Testis (tissue), 2 donors: ENCODE measurements around the gene IQSEC1.

Experiments used
- CTCF ChIP-seq, 3 experiments: fragments of 450-650 bp in 2 of 3; fragments of 200-600 bp in 1 of 3; sonication (generic) in 1 of 3; IDR thresholded peaks; one replicate each; pipeline ENCODE4 v1.5.1; 2016 to 2019; ENCODE audit warnings: antibody characterized with exemption in 3 of 3, mild to moderate bottlenecking in 2 of 3, moderate library complexity in 1 of 3
- POLR2A ChIP-seq: fragments of 450-650 bp; IDR thresholded peaks from one replicate; pipeline ENCODE4 v1.6.1; 2017; ENCODE audit warnings: antibody characterized with exemption, mild to moderate bottlenecking, moderate library complexity

- TF ChIP-seq CTCF (IDR thresholded peaks at IDR 0.05): no peak
- no peak for TF ChIP-seq POLR2A
Measured at GRCh38 chr3:13102386-13103345, 29.4 kb upstream of the IQSEC1 start.
